ENCODE results near the gene ARRDC1.
"Not testable (repeated sequence)": the region's sequence is repeated elsewhere in the genome, so short reads cannot be mapped to it uniquely, and the experiment has no call there.

Gene ARRDC1

DNA sequence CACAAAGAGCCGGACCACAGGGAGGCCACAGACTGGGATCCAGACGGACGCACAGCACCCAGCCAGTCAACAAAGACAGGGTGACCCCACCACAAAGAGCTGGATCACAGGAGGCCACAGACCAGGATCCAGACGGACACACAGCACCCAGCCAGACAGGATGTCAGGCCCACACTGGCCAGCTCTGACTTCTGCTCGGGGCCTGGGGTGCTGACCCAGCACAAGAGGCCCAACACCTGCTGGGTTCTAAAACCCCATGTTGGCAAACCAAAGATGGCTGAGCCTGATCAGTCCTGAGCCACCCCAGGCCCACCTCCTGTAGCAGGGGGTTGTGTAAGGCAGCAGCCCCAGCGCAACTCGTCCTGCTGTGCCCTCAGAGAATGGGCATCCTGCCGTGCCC, 21.5 kb upstream of the ARRDC1 start:
- no peak for DNase-seq (ENCODE audit: low spot score)

DNA sequence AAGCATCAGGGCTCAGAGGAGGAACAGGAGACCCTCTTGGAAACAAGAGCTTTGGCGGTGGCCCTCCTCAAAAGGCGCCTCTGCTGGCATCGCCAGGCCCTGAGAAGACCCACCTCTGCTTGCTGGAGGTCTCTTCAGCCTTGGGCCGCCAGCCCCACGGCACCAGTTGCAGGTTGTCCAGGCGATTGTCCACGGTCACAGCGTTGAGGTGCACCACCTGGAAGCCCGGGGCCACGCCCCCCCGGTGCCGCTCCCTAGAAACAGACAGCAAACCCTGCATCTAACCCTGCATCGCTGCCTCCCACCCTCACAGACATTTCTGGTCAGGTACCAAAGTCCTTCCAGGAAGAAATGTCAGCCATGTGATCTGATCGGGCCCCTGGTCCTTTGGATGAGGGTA, 18.6 kb upstream of the ARRDC1 start:
- no peak for DNase-seq (ENCODE audit: low spot score)

DNA sequence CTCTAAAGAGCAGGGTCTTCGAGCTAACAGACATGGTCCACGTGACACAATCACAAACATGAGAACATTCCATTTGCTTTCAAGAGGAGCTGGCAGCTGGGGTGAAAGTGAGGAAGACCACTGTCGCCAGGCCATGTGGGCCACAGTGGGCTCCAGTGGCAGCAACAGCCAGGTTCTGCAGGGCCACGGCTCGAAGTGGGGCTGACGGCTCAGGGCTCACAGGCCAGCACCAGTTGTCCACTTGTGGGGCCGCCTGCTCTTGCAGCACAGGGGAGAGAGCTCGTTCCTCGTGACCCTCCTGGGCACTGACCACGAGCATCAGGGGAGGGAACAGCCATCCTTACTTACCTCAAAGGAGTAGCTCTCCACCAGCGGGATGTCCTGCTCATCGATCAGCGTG, 17.2 kb upstream of the ARRDC1 start:
- DNase-seq (ENCODE audit: low spot score), result no peak

- DNase-seq (ENCODE audit: low spot score), result no peak
Observed at GRCh38 chr9:137588891-137589290, 16.6 kb upstream of the ARRDC1 start.

DNA sequence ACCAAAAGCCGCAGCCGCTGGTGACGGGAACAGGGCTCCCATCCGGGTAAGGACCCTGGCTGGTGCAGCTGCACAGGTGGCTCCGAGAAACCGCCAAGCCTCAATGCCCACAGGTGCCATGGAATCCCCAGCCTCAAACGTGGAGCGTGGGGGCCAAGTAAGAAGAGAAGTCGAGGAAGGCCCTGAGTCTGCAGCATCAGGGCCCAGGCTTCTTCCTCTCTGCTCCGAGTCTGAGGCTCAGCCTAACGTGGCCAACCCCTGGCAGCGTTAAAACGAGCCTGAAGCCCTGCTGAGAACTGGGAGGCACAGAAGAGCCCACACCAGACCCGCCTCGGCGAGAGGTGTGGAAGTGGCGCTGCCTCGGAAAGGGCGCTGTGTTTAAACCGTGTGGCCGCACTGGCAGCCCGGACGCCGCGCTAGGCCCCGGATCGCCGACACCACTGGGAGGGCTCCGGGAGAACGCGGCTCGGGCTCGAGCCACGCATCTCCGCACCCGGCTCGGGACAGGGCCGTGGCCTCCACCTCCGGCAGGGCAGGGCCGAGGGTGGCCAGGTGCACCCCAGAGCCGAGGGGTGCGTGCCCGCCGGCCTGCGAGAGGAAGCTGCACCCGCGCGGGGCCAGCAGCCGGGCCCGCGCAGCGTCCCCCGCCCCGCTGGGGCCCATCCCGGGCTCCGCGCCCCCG, 15.9 kb upstream of the ARRDC1 start:
- peak; percentile 56 for DNase-seq (ENCODE audit: low spot score)

DNA sequence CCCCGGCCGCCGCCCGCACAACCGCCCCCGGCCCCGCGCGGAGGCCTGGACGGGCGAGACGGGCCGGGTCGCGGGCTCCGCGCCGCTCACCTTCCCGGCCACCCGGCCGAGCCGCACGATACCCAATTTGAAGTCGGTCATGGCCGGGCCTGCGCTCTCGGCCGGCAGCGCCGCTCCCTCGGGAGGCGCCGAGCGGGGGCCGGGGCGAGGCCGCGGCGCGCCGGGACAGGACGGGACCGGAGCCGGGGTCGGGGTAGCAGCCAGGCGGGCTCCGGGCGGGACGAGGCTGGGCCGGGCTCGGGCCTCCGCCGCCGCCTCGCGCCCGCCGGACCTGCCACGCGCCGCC, 15.4 kb upstream of the ARRDC1 start:
- no peak for DNase-seq (ENCODE audit: low spot score)

- DNase-seq (ENCODE audit: low spot score), result peak; percentile 100
Observed at GRCh38 chr9:137590469-137591383, 14.8 kb upstream of the ARRDC1 start, which contains the start of gene ZMYND19. TSS of gene ZMYND19 (minus strand) at chr9:137590512. CDS start at chr9:137590263, 249 bp downstream.

DNA sequence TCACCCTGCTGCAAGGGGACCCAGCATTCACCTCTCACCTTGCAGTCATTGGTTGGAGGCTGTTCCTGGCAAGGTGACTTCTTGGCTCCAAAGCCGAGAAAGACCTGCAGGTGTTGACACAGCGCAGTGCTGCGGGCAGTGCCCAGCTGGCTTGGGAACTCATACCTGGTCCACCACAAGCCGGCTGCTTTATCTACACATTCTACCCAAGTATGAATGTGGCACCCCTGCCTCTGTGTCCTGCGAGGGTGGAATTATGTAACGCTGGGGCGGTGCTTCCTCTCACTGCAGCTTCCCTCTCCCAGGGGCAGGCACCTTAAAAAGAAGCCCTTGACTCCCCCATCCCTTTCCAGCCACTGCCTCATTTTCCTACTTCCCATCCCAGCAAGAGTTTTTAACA, 12.7 kb upstream of the ARRDC1 start:
- no peak for DNase-seq (ENCODE audit: low spot score)

DNA sequence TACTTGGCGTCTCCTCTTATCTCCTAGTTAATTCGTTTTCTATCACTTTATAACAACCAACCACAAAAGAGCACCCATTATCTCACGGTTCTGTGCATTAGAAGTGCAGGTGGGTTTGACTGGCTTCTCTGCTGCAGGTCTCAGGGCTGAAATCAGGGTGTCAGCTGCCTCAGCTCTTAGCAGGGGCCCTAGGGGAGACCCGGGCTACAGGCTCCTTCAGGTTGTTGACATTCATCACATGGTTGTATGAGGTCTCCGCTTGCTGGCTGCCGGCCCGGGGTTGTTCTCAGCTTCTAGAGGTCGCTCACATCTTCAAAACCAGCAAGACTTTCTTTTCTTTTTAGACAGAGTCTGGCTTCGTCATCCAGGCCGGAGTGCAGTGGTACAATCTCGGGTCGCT, 12.3 kb upstream of the ARRDC1 start:
- DNase-seq (ENCODE audit: low spot score), result no peak

GRCh38 chr9:137596577-137596976, 8.9 kb upstream of the ARRDC1 start:
- DNase-seq (ENCODE audit: low spot score), result not testable (repeated sequence)

DNA sequence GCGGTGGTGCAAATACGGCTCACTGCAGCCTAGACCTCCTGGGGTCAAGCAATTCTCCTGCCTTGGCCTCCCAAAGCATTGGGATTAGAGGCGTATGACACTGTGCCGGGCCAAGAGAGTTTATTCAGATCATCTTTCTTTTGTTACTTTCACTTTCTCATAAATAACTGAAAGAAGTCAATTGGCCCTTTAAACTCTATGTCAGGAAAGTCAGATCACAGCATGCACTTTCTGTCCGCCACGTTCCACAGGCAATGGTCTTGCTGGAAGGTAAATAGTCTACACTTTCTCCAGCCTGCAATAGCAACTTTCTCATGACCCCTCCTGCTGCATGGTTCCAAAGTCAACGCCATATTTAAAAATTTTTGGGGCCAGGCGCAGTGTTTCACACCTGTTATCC, 6.5 kb upstream of the ARRDC1 start:
- DNase-seq (ENCODE audit: low spot score), result no peak

- DNase-seq (ENCODE audit: low spot score), result no peak
Observed at GRCh38 chr9:137602661-137603060, 2.8 kb upstream of the ARRDC1 start.

- DNase-seq (ENCODE audit: low spot score), result no peak
Observed at GRCh38 chr9:137603879-137604278, 1.6 kb upstream of the ARRDC1 start.

DNA sequence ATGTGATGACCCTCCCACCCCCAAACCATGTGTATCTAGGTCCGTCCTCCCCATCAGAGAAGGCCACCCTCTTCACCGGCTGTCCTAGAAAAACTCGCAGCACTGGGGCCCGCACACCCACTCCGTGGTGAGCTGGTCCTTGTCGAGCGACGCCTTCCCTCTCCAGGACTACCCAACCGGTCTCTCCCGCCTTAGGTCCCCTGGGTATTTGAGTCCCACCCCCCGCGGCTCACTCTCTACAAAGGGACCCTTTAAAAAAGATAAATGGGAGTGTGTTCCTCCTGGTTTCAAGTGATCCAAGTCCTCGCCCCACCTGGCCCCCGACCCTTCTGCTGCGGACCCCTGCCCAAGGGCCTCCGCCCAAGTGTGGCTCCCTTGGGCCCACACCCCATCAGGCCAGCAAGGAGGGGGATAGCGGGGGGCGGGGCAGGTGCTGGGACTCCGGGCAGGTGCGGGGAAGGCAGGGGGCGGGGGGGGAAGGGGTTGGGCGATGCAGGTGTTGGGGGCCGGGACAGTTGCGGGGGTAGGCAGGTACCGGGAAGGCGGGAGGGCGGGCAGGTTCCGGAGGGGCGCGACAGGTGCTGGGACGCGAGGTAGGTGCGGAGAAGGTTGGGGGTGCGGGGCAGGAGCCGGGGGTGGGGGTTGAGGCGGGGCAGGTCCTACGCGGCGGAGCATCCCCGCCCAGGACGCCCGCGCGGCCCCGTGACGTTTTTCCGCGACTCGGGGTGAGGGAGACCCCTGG, 970 bp upstream of the ARRDC1 start:
- no peak for DNase-seq (ENCODE audit: low spot score)

DNA sequence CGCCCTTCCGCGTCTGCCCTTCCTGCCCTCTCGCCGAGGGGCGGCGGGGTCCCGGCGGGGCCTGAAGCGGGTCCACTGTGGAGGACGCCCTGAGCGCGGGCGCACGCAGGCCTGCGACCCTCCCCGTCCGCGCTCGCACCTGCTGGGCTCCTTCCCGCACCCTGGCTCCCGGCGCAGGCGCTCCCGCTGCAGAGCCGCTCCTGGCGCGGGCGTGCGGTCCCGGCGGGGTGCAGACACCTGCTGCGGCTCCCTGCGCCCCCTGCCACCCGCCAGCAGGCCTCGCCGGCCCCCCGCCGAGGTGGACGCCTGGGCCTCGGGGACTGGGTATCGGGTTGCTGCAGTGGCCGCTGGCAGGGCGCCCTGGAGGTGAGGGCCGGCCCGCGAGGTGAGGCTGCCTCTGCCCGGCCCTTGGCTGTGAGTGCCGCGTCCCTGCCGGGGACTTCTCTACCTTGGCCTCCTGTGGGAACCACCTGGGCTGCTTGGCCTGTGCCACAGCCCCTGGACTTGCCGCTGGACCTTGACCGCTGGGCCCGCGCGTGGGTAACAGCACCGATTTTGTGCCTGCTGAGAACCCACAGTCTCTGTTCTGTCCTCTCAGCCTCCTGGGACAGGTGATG, 627 bp downstream of the ARRDC1 start:
- peak; percentile 25 for DNase-seq (ENCODE audit: low spot score)

GRCh38 chr9:137606734-137607138, 1.2 kb downstream of the ARRDC1 start:
- no peak for DNase-seq (ENCODE audit: low spot score)

DNA sequence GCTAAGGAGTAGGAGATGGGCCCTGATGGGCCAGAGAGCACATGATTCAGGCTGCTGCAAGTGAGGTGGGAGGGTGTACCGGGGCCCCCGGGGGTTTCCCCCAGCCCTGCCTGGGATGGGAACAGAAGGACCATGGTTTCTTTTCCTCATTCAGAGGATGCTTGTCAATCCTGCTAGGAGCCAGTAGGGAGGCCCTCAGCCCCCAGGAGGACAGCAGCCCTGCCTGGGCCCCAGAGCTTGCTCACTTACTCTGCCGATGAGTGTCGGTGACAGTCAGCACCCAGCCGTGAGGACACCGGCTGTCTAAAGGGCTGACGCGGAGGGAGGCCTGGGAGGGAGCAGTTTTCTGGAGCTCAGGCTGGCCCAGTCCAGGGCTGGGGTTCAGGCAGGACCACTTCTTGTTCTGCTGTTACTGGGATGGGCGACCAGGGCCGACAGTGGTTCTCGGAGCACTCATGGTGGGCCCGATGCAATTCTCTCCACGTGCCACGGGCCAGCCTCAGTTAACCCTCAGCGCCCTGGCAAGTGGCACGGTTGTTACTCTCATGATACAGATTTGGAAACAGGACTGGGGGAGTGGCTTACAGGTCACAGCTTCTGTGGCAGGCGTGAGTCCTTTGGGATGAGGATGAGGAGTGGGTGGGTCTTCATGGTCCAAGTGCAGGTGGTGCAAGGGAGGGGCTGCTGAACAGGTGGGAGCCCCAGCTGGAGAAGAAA, 1.8 kb downstream of the ARRDC1 start:
- peak; percentile 24 for DNase-seq (ENCODE audit: low spot score)

GRCh38 chr9:137610944-137611343, 5.5 kb downstream of the ARRDC1 start:
- DNase-seq (ENCODE audit: low spot score), result no peak

GRCh38 chr9:137611623-137612609, 6.4 kb downstream of the ARRDC1 start:
- peak; percentile 82 for DNase-seq (ENCODE audit: low spot score)

GRCh38 chr9:137612741-137613142, 7.3 kb downstream of the ARRDC1 start:
- no peak for DNase-seq (ENCODE audit: low spot score)

Data from GM03348 (cell line).